H1 (cell line): Measurements from ENCODE around the gene TXNIP. TPM values are rescaled to one million over a fixed set of nuclear protein-coding genes. Genes with fewer than 3 reads are reported as not detected.

Experiments
- CTCF ChIA-PET: fragments of 300-600 bp; sonication (Branson Sonifier 250); formaldehyde crosslinking; loops from one replicate; lab custom pipeline; 2021; ENCODE audit not compliant: partially characterized antibody; lab: Charles Lee
- POLR2A ChIA-PET: fragments of 300-600 bp; sonication (Branson Sonifier 250); formaldehyde crosslinking; loops from one replicate; lab custom pipeline; 2021; ENCODE audit warnings: inconsistent platforms; ENCODE audit not compliant: partially characterized antibody; lab: Charles Lee
- DNase-seq, 2 experiments: peaks; one replicate each; pipeline versions ENCODE4 v3.0.0 to v3.0.0-alpha.2; 2010 to 2022; ENCODE audit warnings: low spot score in 2 of 2, low read depth in 1 of 2, mixed read lengths in 1 of 2
- FAIRE-seq: peaks from 2 replicates; lab custom pipeline; 2011; peaks lifted over from hg19 to GRCh38; lab: Jason Lieb, UNC
- H2AFZ ChIP-seq: 2 replicates; pipeline ENCODE4 v1.8.1; 2012; ENCODE audit warnings: low read length, inconsistent platforms
- H2AK5ac ChIP-seq: 2 replicates; pipeline ENCODE4 v1.6.1; 2013; ENCODE audit warnings: low read depth, low read length
- H2BK120ac ChIP-seq: replicated peaks from 2 replicates; pipeline ENCODE3; 2013; ENCODE audit warnings: low read depth, low read length, inconsistent platforms
- H2BK12ac ChIP-seq: 2 replicates; pipeline ENCODE4 v1.6.1; 2013; ENCODE audit warnings: low read depth, low read length
- H2BK15ac ChIP-seq: 2 replicates; pipeline ENCODE4 v1.6.1; 2013; ENCODE audit warnings: low read length
- H2BK20ac ChIP-seq: 2 replicates; pipeline ENCODE4 v1.6.1; 2013; ENCODE audit warnings: low read length
- H2BK5ac ChIP-seq: 2 replicates; pipeline ENCODE4 v1.6.1; 2013; ENCODE audit warnings: low read depth, low read length
- H3K14ac ChIP-seq: 2 replicates; pipeline ENCODE4 v1.6.1; 2013; ENCODE audit warnings: inconsistent platforms; ENCODE audit not compliant: insufficient read length
- H3K18ac ChIP-seq: 2 replicates; pipeline ENCODE4 v1.6.1; 2013; ENCODE audit warnings: low read length; ENCODE audit errors: extremely low read depth
- H3K23ac ChIP-seq: 2 replicates; pipeline ENCODE4 v1.6.1; 2013; ENCODE audit warnings: inconsistent platforms; ENCODE audit not compliant: insufficient read length
- H3K23me2 ChIP-seq: 2 replicates; pipeline ENCODE4 v1.6.1; 2013; ENCODE audit warnings: low read depth, low read length
- H3K27ac ChIP-seq: 2 replicates; pipeline ENCODE4 v1.6.1; 2011; ENCODE audit warnings: low read depth, low read length, inconsistent platforms
- H3K27me3 ChIP-seq, 4 experiments: replicated peaks in 1 of 4; 1 replicate in 1 of 4; 2 replicates in 3 of 4; pipeline versions ENCODE4 v1.6.1 to v1.8.1; 2011 to 2013; ENCODE audit warnings: low read length in 3 of 4, mild to moderate bottlenecking in 3 of 4, inconsistent platforms in 2 of 4, mixed read lengths in 2 of 4, moderate library complexity in 1 of 4; ENCODE audit not compliant: control insufficient read depth in 3 of 4, insufficient read depth in 3 of 4; ENCODE audit errors: extremely low read depth in 1 of 4
- H3K36me3 ChIP-seq, 4 experiments: 2 replicates each; pipeline versions ENCODE4 v1.6.1 to v1.8.1; 2011 to 2013; ENCODE audit warnings: mild to moderate bottlenecking in 4 of 4, low read length in 3 of 4, moderate library complexity in 2 of 4, control low read depth in 1 of 4, inconsistent platforms in 1 of 4; ENCODE audit not compliant: insufficient read depth in 4 of 4, control insufficient read depth in 2 of 4
- H3K4ac ChIP-seq: replicated peaks from 2 replicates; pipeline ENCODE3; 2013; ENCODE audit warnings: low read length, low read depth, mixed read lengths, inconsistent platforms; ENCODE audit not compliant: insufficient read length
- H3K4me1 ChIP-seq, 4 experiments: replicated peaks in 1 of 4; 1 replicate in 1 of 4; 2 replicates in 3 of 4; pipeline versions ENCODE4 v1.6.1 to v1.8.1; 2011 to 2013; ENCODE audit warnings: low read length in 3 of 4, inconsistent platforms in 2 of 4, mixed read lengths in 1 of 4; ENCODE audit not compliant: insufficient read depth in 4 of 4, control insufficient read depth in 3 of 4
- H3K4me2 ChIP-seq, 2 experiments: 2 replicates each; pipeline versions ENCODE4 v1.6.1 to v1.8.1; 2011 to 2013; ENCODE audit warnings: low read depth in 2 of 2, low read length in 2 of 2, control low read depth in 1 of 2, inconsistent platforms in 1 of 2, mild to moderate bottlenecking in 1 of 2; ENCODE audit not compliant: insufficient read depth in 1 of 2
- H3K4me3 ChIP-seq, 4 experiments: fragments of 200-600, 300-600 bp in 1 of 4; sonication (generic), shearing (Covaris generic), sonication (Bioruptor Twin) in 1 of 4; 2 replicates each; pipeline versions ENCODE4 v1.5.1 to v1.8.1; 2011 to 2016; ENCODE audit warnings: low read length in 4 of 4, low read depth in 3 of 4, control low read depth in 2 of 4, inconsistent platforms in 2 of 4, mild to moderate bottlenecking in 2 of 4, mixed read lengths in 1 of 4, moderate library complexity in 1 of 4; ENCODE audit not compliant: insufficient read depth in 2 of 4; ENCODE audit errors: extremely low read depth in 1 of 4
- H3K56ac ChIP-seq: replicated peaks from 2 replicates; pipeline ENCODE3; 2013; ENCODE audit warnings: low read depth, mild to moderate bottlenecking, mixed read lengths, low read length, inconsistent platforms; ENCODE audit not compliant: insufficient read length
- H3K79me1 ChIP-seq: 2 replicates; pipeline ENCODE4 v1.6.1; 2013; ENCODE audit warnings: low read depth, low read length, control low read depth
- H3K79me2 ChIP-seq, 2 experiments: 2 replicates each; pipeline versions ENCODE4 v1.6.1 to v1.8.1; 2012 to 2013; ENCODE audit warnings: low read length in 2 of 2, mild to moderate bottlenecking in 2 of 2, inconsistent platforms in 1 of 2; ENCODE audit not compliant: insufficient read depth in 2 of 2, control insufficient read depth in 1 of 2
- H3K9ac ChIP-seq, 4 experiments: replicated peaks in 1 of 4; 1 replicate in 1 of 4; 2 replicates in 3 of 4; pipeline versions ENCODE4 v1.6.1 to v1.8.1; 2011 to 2013; ENCODE audit warnings: low read depth in 3 of 4, low read length in 3 of 4, control low read depth in 2 of 4, mild to moderate bottlenecking in 2 of 4, moderate library complexity in 2 of 4, inconsistent platforms in 1 of 4; ENCODE audit errors: extremely low read depth in 1 of 4
- H3K9me3 ChIP-seq, 2 experiments: 2 replicates each; pipeline versions ENCODE4 v1.6.1 to v1.8.1; 2012 to 2013; ENCODE audit warnings: mild to moderate bottlenecking in 2 of 2, moderate library complexity in 2 of 2, control low read depth in 1 of 2, inconsistent platforms in 1 of 2, low read depth in 1 of 2, low read length in 1 of 2, mixed read lengths in 1 of 2; ENCODE audit not compliant: insufficient read depth in 2 of 2
- H4K20me1 ChIP-seq, 2 experiments: replicated peaks in 1 of 2; 2 replicates each; pipeline versions ENCODE3 to v1.8.1; 2011 to 2013; ENCODE audit warnings: inconsistent platforms in 2 of 2, low read length in 2 of 2, mild to moderate bottlenecking in 1 of 2; ENCODE audit not compliant: insufficient read depth in 2 of 2, control insufficient read depth in 1 of 2
- H4K5ac ChIP-seq: 2 replicates; pipeline ENCODE4 v1.6.1; 2013; ENCODE audit warnings: low read length, low read depth, mixed read lengths, inconsistent platforms; ENCODE audit not compliant: insufficient read length
- H4K8ac ChIP-seq: 2 replicates; pipeline ENCODE4 v1.8.0; 2013; ENCODE audit warnings: mild to moderate bottlenecking, moderate library complexity, low read length, inconsistent platforms; ENCODE audit not compliant: insufficient read depth; ENCODE audit errors: extremely low read depth
- H4K91ac ChIP-seq: replicated peaks from 2 replicates; pipeline ENCODE3; 2013; ENCODE audit warnings: low read length, mixed read lengths, inconsistent platforms; ENCODE audit not compliant: insufficient read length
- FOSL1 ChIP-seq: IDR thresholded peaks from 2 replicates; pipeline ENCODE4 v1.6.1; 2011; ENCODE audit warnings: mild to moderate bottlenecking, low read depth, low read length, moderate library complexity; ENCODE audit not compliant: insufficient read depth
- JUN ChIP-seq: IDR thresholded peaks from 2 replicates; pipeline ENCODE4 v1.6.1; 2011; ENCODE audit warnings: low read depth, mild to moderate bottlenecking, improper control_type of control experiment, low read length
- KDM1A ChIP-seq: fragments of 200-600, 300-600 bp; sonication (generic); IDR thresholded peaks from 2 replicates; pipeline ENCODE4 v1.7.1; 2016; ENCODE audit warnings: mild to moderate bottlenecking, low read length, borderline replicate concordance
- NRF1 ChIP-seq: IDR thresholded peaks from 2 replicates; pipeline ENCODE4 v1.6.1; 2011; ENCODE audit warnings: mild to moderate bottlenecking, low read depth, low read length, improper control_type of control experiment
- POLR2A ChIP-seq, 2 experiments: IDR thresholded peaks; 1 replicate in 1 of 2; 2 replicates in 1 of 2; pipeline ENCODE4 v1.6.1; 2011; ENCODE audit warnings: low read depth in 2 of 2, low read length in 2 of 2, mild to moderate bottlenecking in 2 of 2; ENCODE audit errors: control extremely low read depth in 1 of 2
- POLR2AphosphoS5 ChIP-seq: IDR thresholded peaks from 2 replicates; pipeline ENCODE4 v1.6.1; 2011; ENCODE audit warnings: low read depth, low read length
- RXRA ChIP-seq: IDR thresholded peaks from 2 replicates; pipeline ENCODE4 v1.6.1; 2011; ENCODE audit warnings: low read depth, mild to moderate bottlenecking, low read length, moderate library complexity; ENCODE audit not compliant: insufficient read depth
- SIRT6 ChIP-seq: IDR thresholded peaks from one replicate; pipeline ENCODE4 v1.7.1; 2012; ENCODE audit warnings: low read length, inconsistent platforms
- SP2 ChIP-seq: IDR thresholded peaks from 2 replicates; pipeline ENCODE4 v1.6.1; 2012; ENCODE audit warnings: mild to moderate bottlenecking, low read length, inconsistent platforms
- ZNF274 ChIP-seq: IDR thresholded peaks from 2 replicates; pipeline ENCODE4 v1.7.0; 2012; ENCODE audit warnings: low read length, borderline replicate concordance; ENCODE audit errors: extremely low read depth
- WGBS, 2 experiments: shearing (Covaris generic) in 1 of 2; methylation state at CpG; one replicate each; pipeline versions ENCODE4 v1.1.6 to v1.1.7; 2013 to 2015; ENCODE audit warnings: low lambda C conversion rate in 2 of 2, mixed read lengths in 2 of 2, inconsistent platforms in 1 of 2, low coverage in 1 of 2, missing lambda C conversion rate in 1 of 2; ENCODE audit not compliant: insufficient replicate concordance in 2 of 2, insufficient coverage in 1 of 2, insufficient read length in 1 of 2; ENCODE audit errors: extremely low coverage in 1 of 2, missing lambda C conversion rate in 1 of 2; 5-methylcytosine and 5-hydroxymethylcytosine counted together
- polyA plus RNA-seq, 7 experiments: library from polyadenylated mRNA; depleted of rRNA in 3 of 7; stranded (reverse) in 5 of 7; unstranded in 2 of 7; fragments of >200 nt in 5 of 7; fragments of 200-250 nt in 2 of 7; gene quantifications; 1 replicate in 5 of 7; 2 replicates in 1 of 7; 4 replicates in 1 of 7; pipeline versions ENCODE4 v1.2.1 to v1.2.3, GENCODE V29; 2011 to 2013; ENCODE audit warnings: missing spikeins in 2 of 7, mixed read lengths in 2 of 7
- total RNA-seq: library from RNA; stranded (reverse); fragmentation: NEBNext Ultra II Directional; extraction: Animal tissue kit (Norgen Biotek cat#: 25700); gene quantifications from 2 replicates; pipeline ENCODE4 v1.2.1, GENCODE V29; 2021
- TF ChIP-seq, protein P1 (sequence below), 3 experiments: IDR thresholded peaks; 1 replicate in 2 of 3; 2 replicates in 1 of 3; pipeline versions ENCODE4 v1.5.1 to v1.6.1; 2011; ENCODE audit warnings: low read length in 3 of 3, mild to moderate bottlenecking in 3 of 3, inconsistent platforms in 2 of 3, low read depth in 1 of 3, moderate library complexity in 1 of 3; ENCODE audit not compliant: insufficient read depth in 1 of 3; ENCODE audit errors: control extremely low read depth in 1 of 3

The TXNIP gene
- total and polyA plus RNA-seq, 2 of the 8 experiments (the other 6 are each of a cell fraction or from before 2014, with no cell fraction given), result 12.3 to 56.8 TPM

DNA sequence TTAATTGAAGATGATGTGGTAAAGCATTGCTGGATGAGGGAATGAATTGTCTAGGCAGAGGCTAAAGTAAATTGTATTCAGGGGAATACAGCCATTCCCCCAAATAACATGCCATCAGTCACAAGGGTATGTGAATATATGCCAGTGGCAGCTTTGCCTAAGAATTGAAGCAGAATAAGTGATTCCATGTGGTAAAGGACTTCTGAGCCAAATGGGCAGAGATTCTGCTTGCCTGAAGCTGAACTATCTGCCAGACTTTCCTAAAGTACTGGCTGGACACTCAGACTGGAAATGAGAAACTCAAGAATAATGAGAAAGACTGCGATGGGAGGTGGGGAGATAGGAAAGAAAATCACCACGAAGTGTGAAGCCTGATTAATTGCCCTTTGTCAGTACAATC lies 40.9 kb downstream of the TXNIP start:
- H4K91ac ChIP-seq, result no peak overlapping the region
- no peaks in the 10 kb centered on the region for H3K79me1 ChIP-seq
- no peak overlapping the region for H3K27ac ChIP-seq
- no peak overlapping the region for H3K4me3 ChIP-seq
- H3K36me3 ChIP-seq, result no peaks in the 10 kb centered on the region
- H3K14ac ChIP-seq, result no peak overlapping the region
- no peak overlapping the region for H2BK15ac ChIP-seq
- H2AK5ac ChIP-seq, result no peak overlapping the region
- H3K23ac ChIP-seq, result no peak overlapping the region
- POLR2A ChIA-PET, result interaction anchor here (0.7 kb wide), 1 partner anchor 29 kb away, joined by 3 read pairs; no protein-coding TSS in a partner anchor
- no peak overlapping the region for H4K5ac ChIP-seq
- H3K9ac ChIP-seq, result no peak overlapping the region
- H3K4ac ChIP-seq, result no peak overlapping the region
- WGBS, 2 experiments, result 69% methylated on average over 2 of the region's 2 CpGs; no CpG with 5 or more reads in 1 of the 2 experiments
- H3K56ac ChIP-seq, result no peak overlapping the region
- peaks cover 5 to 47% (median 34%) of the 10 kb centered on the region in 4 experiments for H3K27me3 ChIP-seq
- H3K23me2 ChIP-seq, result peaks cover 6% of the 10 kb centered on the region
- no peaks in the 10 kb centered on the region for H3K9me3 ChIP-seq
- no peak overlapping the region for H4K8ac ChIP-seq
- DNase-seq (no peak), FAIRE-seq (no peak)
- H3K18ac ChIP-seq, result no peak overlapping the region
- no peak overlapping the region for H3K4me2 ChIP-seq
- no peak overlapping the region for H2BK20ac ChIP-seq
- peaks cover 0 to 2% of the 10 kb centered on the region in 2 experiments for H4K20me1 ChIP-seq
- no peak overlapping the region for H2BK12ac ChIP-seq
- H2AFZ ChIP-seq, result no peak overlapping the region
- TF ChIP-seq SP2 (no peak), FOSL1 (no peak), POLR2AphosphoS5 (no peak), POLR2A (IDR thresholded peaks at IDR 0.05; ENCODE audit: control extremely low read depth in 1 of 2, low read depth in 2 of 2, low read length in 2 of 2) (no peak), ZNF274 (no peak), JUN (no peak), NRF1 (no peak), KDM1A (no peak), SIRT6 (no peak), RXRA (no peak)
- TF ChIP-seq, protein P1, sequence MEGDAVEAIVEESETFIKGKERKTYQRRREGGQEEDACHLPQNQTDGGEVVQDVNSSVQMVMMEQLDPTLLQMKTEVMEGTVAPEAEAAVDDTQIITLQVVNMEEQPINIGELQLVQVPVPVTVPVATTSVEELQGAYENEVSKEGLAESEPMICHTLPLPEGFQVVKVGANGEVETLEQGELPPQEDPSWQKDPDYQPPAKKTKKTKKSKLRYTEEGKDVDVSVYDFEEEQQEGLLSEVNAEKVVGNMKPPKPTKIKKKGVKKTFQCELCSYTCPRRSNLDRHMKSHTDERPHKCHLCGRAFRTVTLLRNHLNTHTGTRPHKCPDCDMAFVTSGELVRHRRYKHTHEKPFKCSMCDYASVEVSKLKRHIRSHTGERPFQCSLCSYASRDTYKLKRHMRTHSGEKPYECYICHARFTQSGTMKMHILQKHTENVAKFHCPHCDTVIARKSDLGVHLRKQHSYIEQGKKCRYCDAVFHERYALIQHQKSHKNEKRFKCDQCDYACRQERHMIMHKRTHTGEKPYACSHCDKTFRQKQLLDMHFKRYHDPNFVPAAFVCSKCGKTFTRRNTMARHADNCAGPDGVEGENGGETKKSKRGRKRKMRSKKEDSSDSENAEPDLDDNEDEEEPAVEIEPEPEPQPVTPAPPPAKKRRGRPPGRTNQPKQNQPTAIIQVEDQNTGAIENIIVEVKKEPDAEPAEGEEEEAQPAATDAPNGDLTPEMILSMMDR (IDR thresholded peaks at IDR 0.05; ENCODE audit: control extremely low read depth in 1 of 3, insufficient read depth in 1 of 3, low read depth in 1 of 3, low read length in 3 of 3), result no peak
- H2BK120ac ChIP-seq, result no peak overlapping the region
- CTCF ChIA-PET, result no interaction called here
- no peaks in the 10 kb centered on the region for H3K79me2 ChIP-seq
- H3K4me1 ChIP-seq, result peaks cover 0 to 8% (median 0%) of the 10 kb centered on the region in 4 experiments; a peak in 3 of 7 replicates
- no peak overlapping the region for H2BK5ac ChIP-seq
